Endothelial cell of umbilical vein (primary cell): Measurements from ENCODE around the gene ALOX15B.

ENCODE experiments used
- EZH2 ChIP-seq: IDR thresholded peaks from 2 replicates; pipeline ENCODE4 v1.6.1; 2012; ENCODE audit warnings: borderline replicate concordance, low read depth, mild to moderate bottlenecking, moderate library complexity, low read length, inconsistent platforms; ENCODE audit not compliant: severe bottlenecking
- FOS ChIP-seq: IDR thresholded peaks from 2 replicates; pipeline ENCODE4 v1.6.1; 2011; ENCODE audit warnings: mild to moderate bottlenecking, low read length, moderate library complexity, borderline replicate concordance; ENCODE audit not compliant: insufficient read depth
- JUN ChIP-seq: IDR thresholded peaks from 2 replicates; pipeline ENCODE4 v1.6.1; 2011; ENCODE audit warnings: borderline replicate concordance, low read depth; ENCODE audit not compliant: insufficient read length, insufficient read depth
- POLR2A ChIP-seq: IDR thresholded peaks from 2 replicates; pipeline ENCODE4 v1.6.1; 2012; ENCODE audit warnings: low read depth, mild to moderate bottlenecking, control low read depth, low read length
- POLR2AphosphoS5 ChIP-seq: IDR thresholded peaks from 2 replicates; pipeline ENCODE4 v1.6.1; 2012; ENCODE audit warnings: low read depth, mild to moderate bottlenecking, control low read depth, low read length, moderate library complexity; ENCODE audit not compliant: insufficient read depth
- TF ChIP-seq, protein P1 (sequence below), 2 donors: IDR thresholded peaks; 1 replicate in 1 of 2; 2 replicates in 1 of 2; pipeline ENCODE4 v1.5.1; 2011; ENCODE audit warnings: low read length in 2 of 2, mild to moderate bottlenecking in 2 of 2, moderate library complexity in 2 of 2, control low read depth in 1 of 2, inconsistent platforms in 1 of 2, low read depth in 1 of 2; ENCODE audit not compliant: insufficient read depth in 1 of 2; ENCODE audit errors: extremely low read depth in 1 of 2
- TF ChIP-seq, protein P2 (sequence below): IDR thresholded peaks from 2 replicates; pipeline ENCODE4 v1.6.1; 2011; ENCODE audit not compliant: insufficient read depth, insufficient read length

DNA sequence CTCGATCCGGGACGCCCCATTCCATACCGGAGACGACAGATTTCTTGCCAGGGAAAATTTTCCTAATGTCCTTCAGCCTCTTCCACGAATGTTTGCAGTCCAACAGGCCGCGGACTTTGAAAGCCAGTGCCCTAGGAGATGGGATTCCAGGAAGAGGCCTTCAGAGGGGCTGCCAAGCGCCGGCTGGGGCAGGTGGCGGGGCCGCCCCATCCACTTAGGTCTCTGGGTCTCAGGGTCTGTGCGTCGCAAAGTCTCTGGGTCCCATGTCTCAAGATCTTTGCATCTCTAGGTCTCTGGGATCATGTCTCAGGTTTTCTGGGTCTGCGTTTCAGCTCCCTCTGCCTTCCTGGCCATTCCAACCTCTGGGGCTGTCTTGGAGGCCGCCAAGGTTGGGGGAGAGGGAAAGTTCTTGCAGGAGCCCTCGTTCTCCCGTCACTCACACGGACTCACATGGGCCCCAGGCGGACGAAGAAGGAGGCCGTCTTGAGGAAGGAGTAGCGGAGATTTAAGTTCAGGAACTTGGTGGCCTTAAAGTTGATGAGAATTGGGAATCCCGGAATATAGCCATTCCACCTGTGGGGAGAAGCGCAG is 41.4 kb downstream of the ALOX15B start:
- TF ChIP-seq, protein P1, sequence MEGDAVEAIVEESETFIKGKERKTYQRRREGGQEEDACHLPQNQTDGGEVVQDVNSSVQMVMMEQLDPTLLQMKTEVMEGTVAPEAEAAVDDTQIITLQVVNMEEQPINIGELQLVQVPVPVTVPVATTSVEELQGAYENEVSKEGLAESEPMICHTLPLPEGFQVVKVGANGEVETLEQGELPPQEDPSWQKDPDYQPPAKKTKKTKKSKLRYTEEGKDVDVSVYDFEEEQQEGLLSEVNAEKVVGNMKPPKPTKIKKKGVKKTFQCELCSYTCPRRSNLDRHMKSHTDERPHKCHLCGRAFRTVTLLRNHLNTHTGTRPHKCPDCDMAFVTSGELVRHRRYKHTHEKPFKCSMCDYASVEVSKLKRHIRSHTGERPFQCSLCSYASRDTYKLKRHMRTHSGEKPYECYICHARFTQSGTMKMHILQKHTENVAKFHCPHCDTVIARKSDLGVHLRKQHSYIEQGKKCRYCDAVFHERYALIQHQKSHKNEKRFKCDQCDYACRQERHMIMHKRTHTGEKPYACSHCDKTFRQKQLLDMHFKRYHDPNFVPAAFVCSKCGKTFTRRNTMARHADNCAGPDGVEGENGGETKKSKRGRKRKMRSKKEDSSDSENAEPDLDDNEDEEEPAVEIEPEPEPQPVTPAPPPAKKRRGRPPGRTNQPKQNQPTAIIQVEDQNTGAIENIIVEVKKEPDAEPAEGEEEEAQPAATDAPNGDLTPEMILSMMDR (IDR thresholded peaks at IDR 0.05; ENCODE audit: extremely low read depth in 1 of 2, insufficient read depth in 1 of 2, low read depth in 1 of 2, low read length in 2 of 2): no peak
- TF ChIP-seq FOS (no peak), POLR2A (no peak), POLR2AphosphoS5 (no peak), EZH2 (peak; percentile 2), JUN (no peak)
- TF ChIP-seq, protein P2, sequence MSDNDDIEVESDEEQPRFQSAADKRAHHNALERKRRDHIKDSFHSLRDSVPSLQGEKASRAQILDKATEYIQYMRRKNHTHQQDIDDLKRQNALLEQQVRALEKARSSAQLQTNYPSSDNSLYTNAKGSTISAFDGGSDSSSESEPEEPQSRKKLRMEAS: no peak
